Immature natural killer cell (primary cell): ENCODE data around the gene ANKS6. TPM values are rescaled to one million over a fixed set of nuclear protein-coding genes. Genes with fewer than 3 reads are reported as not detected.
A peak's percentile ranks its signal among the peaks of the same experiment; 100 is the strongest.

Source experiments
- DNase-seq, 3 donors: peaks; one replicate each; pipeline ENCODE4 v3.0.0; 2022; ENCODE audit warnings: mixed read lengths in 1 of 3
- H3K27ac Mint-ChIP-seq, 6 donors: one replicate each; pipeline ENCODE4 v1.8.0; 2020; ENCODE audit warnings: mixed read lengths in 6 of 6, mild to moderate bottlenecking in 5 of 6, inconsistent platforms in 4 of 6, moderate library complexity in 3 of 6
- H3K27me3 Mint-ChIP-seq, 3 donors: one replicate each; pipeline ENCODE4 v1.8.0; 2020 to 2021; ENCODE audit warnings: low read depth in 3 of 3, mild to moderate bottlenecking in 3 of 3, mixed read lengths in 3 of 3, moderate library complexity in 3 of 3, inconsistent platforms in 1 of 3
- H3K36me3 Mint-ChIP-seq, 3 donors: one replicate each; pipeline ENCODE4 v1.8.0; 2020; ENCODE audit warnings: mixed read lengths in 3 of 3, inconsistent platforms in 2 of 3, mild to moderate bottlenecking in 2 of 3
- H3K4me1 Mint-ChIP-seq, 2 donors: one replicate each; pipeline ENCODE4 v1.8.0; 2020; ENCODE audit warnings: inconsistent platforms in 2 of 2, mild to moderate bottlenecking in 2 of 2, mixed read lengths in 2 of 2, moderate library complexity in 1 of 2
- H3K4me3 Mint-ChIP-seq, 5 donors: one replicate each; pipeline ENCODE4 v1.8.0; 2020; ENCODE audit warnings: mild to moderate bottlenecking in 5 of 5, mixed read lengths in 5 of 5, inconsistent platforms in 3 of 5, moderate library complexity in 3 of 5
- H3K9me3 Mint-ChIP-seq, 6 donors: one replicate each; pipeline ENCODE4 v1.8.0; 2020; ENCODE audit warnings: mild to moderate bottlenecking in 6 of 6, mixed read lengths in 6 of 6, inconsistent platforms in 4 of 6, moderate library complexity in 3 of 6
- polyA plus RNA-seq, 3 donors: library from polyadenylated mRNA; unstranded; fragments of 300-500 nt; fragmentation: Illumina TruSeq; gene quantifications; one replicate each; pipeline ENCODE4 v1.2.3, GENCODE V29; 2021

The ANKS6 gene
- polyA plus RNA-seq, 3 donors from 2014 or later, result 2.6 to 3.7 (median 3.2) TPM

DNA sequence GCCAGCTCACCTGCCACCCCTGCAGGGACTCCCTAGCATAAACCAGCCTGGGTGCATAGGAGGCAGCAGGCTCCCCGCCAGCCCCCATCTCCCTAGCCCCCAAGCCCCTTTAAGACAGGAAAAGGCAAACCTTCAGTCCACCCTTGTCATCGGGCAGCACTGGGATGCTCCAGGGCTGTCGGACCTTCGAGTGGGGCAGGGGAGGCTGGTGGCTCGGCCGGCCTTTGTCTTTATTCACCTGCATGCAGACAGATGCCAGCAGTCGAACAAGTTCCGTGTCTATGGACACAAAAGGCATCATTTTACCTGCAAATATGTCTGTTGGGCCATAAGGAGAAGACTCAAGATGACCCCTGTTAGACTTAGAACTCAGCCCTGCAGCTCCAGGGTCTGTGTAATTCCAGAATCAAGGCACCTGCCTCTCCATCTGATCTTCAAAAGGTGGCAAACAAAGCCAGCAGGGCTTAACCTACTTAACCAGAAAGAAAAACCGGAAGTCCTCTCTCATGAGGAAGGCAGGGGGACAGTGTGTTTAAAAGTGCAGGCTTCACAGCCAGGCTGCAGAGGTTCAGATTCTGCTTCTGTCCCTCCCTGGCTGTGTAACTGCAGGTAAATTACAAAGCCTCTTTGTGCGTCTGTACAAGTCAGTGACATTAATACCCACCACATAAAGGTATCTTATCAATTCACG lies 16.2 kb downstream of the ANKS6 start:
- no peak for DNase-seq
- H3K9me3 Mint-ChIP-seq, result no peaks in the 10 kb centered on the region
- H3K4me3 Mint-ChIP-seq, result no peak overlapping the region
- H3K36me3 Mint-ChIP-seq, result peaks cover 4 to 6% (median 4%) of the 10 kb centered on the region in 3 donors
- peaks cover 0 to 2% (median 0%) of the 10 kb centered on the region in 3 donors for H3K27me3 Mint-ChIP-seq
- H3K4me1 Mint-ChIP-seq, result no peaks in the 10 kb centered on the region
- H3K27ac Mint-ChIP-seq, result no peak overlapping the region

DNA sequence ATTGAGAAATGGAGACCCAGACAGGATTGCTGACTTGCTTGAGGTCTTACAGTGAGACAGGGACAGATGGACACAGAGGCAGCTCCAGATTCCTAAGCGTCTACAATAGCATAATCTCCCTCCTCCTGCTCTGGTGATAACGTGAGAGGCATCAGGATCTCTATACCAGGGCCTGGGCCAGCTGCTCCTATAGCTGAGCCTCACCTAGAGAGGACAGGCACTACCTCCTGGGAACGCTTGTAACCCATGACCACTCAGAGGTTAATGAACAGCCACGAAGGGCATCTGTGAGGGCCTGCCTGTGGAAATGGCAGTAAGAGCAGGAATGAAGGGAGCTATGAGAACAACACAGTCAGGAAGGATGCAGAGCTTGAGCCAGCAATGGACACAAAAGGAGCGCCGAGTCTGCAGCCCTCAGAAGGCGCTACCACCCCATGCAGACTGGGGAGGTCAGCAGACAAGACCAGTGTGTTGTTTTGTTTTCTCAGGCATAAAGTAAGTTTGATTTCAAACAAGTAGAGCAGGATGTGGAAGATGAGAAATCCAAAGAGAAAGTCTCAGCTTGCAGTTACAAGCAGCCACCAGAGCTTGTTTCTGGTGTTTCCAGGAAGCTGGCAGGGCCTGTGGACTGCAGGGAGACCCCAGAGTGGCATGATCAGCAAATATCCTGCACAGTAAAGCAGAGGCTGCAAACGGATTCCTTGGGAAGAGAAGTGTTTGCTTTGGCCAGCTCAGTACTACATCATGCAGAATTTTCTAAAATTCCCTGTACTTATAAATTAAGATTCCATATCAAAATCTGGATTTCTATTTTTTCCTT lies 17.4 kb downstream of the ANKS6 start:
- Mint-ChIP-seq H3K4me3 (no peak overlapping the region), H3K27me3 (peaks cover 0 to 2% (median 0%) of the 10 kb centered on the region in 3 donors), H3K4me1 (no peaks in the 10 kb centered on the region), H3K9me3 (no peaks in the 10 kb centered on the region), H3K36me3 (peaks cover 4 to 6% (median 4%) of the 10 kb centered on the region in 3 donors), H3K27ac (no peak overlapping the region)
- no peak for DNase-seq

DNA sequence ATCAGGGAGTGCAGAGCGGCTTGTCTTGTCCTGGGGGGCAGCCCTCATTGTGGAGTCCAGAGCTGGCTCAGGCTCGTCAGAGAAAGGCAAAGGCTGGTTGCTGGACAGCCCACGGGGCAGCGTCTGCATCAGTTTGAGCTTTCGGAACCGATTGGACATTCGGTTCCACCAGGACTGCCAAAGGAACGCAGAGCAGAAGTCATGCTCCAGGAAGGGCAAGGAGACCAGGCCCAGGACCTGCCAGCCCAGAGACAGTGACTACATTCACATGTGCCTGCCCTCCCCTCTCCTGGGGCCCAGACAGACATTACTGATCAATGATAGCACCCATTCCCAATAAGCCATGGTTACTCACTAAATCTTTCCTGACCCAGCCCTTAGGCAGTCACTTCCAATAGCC lies 18.1 kb downstream of the ANKS6 start:
- Mint-ChIP-seq H3K4me3 (no peak overlapping the region), H3K36me3 (peaks cover 7 to 11% (median 8%) of the 10 kb centered on the region in 3 donors), H3K9me3 (no peaks in the 10 kb centered on the region), H3K27me3 (peaks cover 0 to 2% (median 0%) of the 10 kb centered on the region in 3 donors), H3K27ac (no peak overlapping the region), H3K4me1 (no peaks in the 10 kb centered on the region)
- DNase-seq, result no peak

DNA sequence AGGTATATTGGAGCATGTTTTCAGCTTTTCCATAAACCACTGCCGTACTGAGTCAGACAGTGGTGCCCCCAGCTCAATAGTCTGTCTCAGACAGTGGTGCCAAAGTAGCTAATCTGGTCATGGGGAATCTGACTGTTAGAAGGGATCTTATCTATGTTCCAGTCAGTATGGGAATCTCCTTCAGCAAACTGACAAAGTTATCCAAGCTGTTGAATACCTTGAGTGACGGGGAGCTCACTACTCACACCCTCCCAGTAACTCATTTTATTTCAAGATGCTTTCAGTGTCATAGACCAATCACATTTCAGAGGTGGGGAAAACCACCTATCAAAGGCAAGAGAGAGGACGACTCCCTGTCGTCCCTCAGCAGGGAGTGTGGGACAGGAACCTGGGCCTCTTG lies 18.7 kb downstream of the ANKS6 start:
- DNase-seq, result no peak
- Mint-ChIP-seq H3K36me3 (peaks cover 9 to 18% (median 13%) of the 10 kb centered on the region in 3 donors), H3K4me1 (no peaks in the 10 kb centered on the region), H3K9me3 (no peaks in the 10 kb centered on the region), H3K27ac (no peak overlapping the region), H3K4me3 (no peak overlapping the region), H3K27me3 (peaks cover 0 to 2% (median 2%) of the 10 kb centered on the region in 3 donors)

DNA sequence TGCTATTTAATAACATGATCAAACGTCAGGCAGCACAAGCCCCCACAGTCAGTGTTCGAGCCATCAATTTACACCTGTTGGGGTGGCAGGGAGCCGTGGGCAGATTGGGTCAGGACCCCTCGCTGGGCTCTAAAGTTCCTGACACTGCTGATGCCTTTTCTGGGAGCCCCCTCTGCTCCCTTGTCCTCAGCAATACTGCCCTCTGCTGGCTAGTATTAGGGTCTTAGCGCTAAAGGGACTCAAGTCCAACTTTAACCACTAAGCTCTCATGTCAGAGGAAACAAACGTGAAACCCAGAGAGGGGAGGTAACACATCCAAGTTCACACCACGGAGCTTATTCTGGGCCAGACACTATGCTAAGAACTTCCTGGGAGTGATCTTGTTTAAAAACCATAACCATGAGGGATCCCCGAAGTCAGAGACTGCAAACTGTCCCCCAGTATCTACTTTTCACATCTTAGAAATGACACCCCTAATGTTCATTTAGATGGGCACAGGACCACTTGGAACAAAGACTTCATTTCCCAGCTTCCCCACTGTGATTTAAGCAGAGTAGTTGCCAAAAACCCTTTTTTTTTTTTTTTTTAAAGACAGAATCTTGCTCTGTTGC lies 20.4 kb downstream of the ANKS6 start:
- Mint-ChIP-seq H3K27me3 (peaks cover 0 to 2% (median 0%) of the 10 kb centered on the region in 3 donors), H3K27ac (no peak overlapping the region), H3K4me1 (no peaks in the 10 kb centered on the region), H3K4me3 (no peak overlapping the region), H3K36me3 (peaks cover 13 to 24% (median 14%) of the 10 kb centered on the region in 3 donors), H3K9me3 (no peaks in the 10 kb centered on the region)
- peak; percentile 12 to 28 (median 25) for DNase-seq

DNA sequence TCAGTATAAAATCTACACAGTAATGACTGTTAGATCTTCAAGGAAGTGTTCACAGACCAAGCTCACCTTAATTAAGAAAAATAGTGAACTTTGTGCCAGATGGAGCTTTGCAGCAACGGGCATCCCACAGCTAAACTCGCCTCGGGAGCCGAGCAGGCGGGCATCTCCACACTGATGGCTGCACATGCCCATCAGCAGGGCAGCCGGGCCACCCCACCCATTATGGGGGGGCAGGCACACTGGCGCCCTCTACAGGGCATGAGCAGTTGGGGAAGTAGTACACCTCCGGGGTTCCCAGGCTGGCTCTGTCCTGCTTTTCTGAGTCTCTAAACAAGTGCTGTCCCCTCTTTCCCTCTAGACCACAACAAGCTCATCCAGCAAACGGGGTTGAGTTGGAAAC lies 21.6 kb downstream of the ANKS6 start:
- no peak overlapping the region for H3K27ac Mint-ChIP-seq
- no peak overlapping the region for H3K4me3 Mint-ChIP-seq
- peaks cover 0 to 2% (median 0%) of the 10 kb centered on the region in 3 donors for H3K27me3 Mint-ChIP-seq
- H3K36me3 Mint-ChIP-seq, result peaks cover 14 to 34% (median 22%) of the 10 kb centered on the region in 3 donors
- H3K4me1 Mint-ChIP-seq, result no peaks in the 10 kb centered on the region
- no peaks in the 10 kb centered on the region for H3K9me3 Mint-ChIP-seq
- peak in 1 of 3 donors; percentile 11 for DNase-seq

DNA sequence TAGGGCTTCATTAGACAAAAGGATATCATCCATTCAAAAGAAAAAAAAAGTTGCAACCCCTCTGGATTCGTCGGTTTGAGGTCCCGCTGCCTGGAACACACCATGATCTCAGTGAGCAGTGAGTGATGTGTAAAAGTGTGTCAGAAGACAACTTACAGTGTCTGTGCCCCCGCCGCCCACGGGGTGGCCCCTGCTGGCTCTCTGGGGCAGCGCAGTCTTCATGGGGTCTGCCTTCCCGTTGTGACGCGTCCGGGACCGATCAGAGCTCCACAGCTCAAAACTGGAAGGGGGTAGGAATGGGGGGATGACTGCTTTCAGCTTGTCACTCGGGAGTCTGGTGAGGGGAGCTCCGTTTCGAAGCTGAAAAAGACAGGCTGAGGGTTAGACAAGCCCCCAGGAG lies 22.6 kb downstream of the ANKS6 start:
- Mint-ChIP-seq H3K4me3 (no peak overlapping the region), H3K36me3 (peaks cover 14 to 31% (median 22%) of the 10 kb centered on the region in 3 donors), H3K27ac (no peak overlapping the region), H3K27me3 (peaks cover 0 to 2% (median 0%) of the 10 kb centered on the region in 3 donors), H3K4me1 (no peaks in the 10 kb centered on the region), H3K9me3 (no peaks in the 10 kb centered on the region)
- no peak for DNase-seq

DNA sequence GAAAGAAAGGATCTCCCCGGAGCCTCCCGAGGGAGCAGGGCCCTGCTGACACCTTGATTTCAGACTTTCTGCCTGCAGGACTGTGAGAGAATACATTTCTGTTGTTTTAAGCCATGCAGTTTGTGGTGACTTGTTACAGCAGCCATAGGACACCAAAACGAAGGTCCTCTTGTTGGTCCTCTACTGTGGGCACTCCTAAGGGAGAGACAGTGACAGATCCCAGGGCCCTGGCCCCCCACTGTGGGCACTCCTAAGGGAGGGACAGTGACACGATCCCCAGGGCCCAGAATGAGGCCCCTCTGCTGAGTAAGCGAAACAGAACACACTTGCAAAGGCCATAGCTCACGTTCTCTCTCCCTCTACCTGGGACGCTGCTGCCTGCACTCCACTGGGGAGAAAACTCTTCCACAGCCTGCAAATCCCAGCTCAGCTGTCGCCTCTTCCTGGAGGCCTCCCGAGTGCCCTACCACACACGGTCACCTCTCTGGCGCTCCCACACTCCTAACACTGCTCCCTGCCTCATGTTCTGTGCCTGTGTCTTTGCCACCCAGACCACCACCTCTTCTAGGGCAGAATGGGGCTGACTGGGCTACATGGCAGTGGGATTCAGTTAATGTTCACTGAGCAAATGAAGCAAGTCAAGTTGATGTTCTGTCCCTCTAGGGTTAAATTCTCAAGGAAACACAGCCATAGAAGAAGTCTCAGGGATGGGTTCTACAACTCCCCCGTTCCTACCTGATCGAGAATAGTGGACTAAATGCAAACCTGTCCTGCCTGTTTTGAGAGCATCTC lies 23.8 kb downstream of the ANKS6 start:
- no peak overlapping the region for H3K4me3 Mint-ChIP-seq
- H3K4me1 Mint-ChIP-seq, result no peaks in the 10 kb centered on the region
- H3K36me3 Mint-ChIP-seq, result peaks cover 14 to 31% (median 22%) of the 10 kb centered on the region in 3 donors
- H3K9me3 Mint-ChIP-seq, result no peaks in the 10 kb centered on the region
- H3K27ac Mint-ChIP-seq, result no peak overlapping the region
- no peak for DNase-seq
- peaks cover 0 to 2% (median 0%) of the 10 kb centered on the region in 3 donors for H3K27me3 Mint-ChIP-seq

DNA sequence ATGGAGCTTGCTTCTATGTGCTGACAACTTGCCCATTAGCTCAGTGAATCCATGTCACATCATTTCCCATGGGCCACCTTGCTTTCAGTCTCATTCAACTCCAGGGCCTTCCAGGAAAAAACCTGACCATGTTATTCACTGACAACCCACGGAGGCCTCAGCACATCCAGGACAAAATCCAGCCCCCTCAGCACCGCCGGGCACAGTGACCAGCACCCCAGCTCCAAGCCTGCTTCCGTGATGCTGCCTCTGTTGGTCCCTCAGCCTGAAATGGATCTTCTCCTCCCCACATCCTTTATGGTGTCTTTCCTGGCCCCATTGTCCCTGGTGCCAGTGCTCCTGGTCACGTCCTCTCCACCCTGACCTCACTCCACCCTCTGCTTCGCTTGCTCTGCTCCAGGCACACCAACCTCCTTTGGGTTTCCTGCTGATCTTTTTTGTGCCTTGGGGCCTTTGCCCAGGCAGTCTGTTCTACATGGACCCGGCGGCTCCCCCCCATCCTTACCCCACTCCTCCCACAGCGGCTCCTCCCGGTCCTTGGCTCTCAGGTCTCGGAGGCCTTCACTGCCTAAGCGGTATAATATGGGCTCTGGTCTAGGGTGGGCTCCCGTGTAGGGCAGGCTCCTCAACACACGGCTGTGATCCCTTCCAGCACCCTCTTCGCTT lies 25.0 kb downstream of the ANKS6 start:
- Mint-ChIP-seq H3K9me3 (no peaks in the 10 kb centered on the region), H3K27me3 (peaks cover 0 to 2% (median 0%) of the 10 kb centered on the region in 3 donors), H3K4me3 (no peak overlapping the region), H3K4me1 (no peaks in the 10 kb centered on the region), H3K27ac (no peak overlapping the region), H3K36me3 (peaks cover 19 to 36% (median 22%) of the 10 kb centered on the region in 3 donors)
- no peak for DNase-seq

DNA sequence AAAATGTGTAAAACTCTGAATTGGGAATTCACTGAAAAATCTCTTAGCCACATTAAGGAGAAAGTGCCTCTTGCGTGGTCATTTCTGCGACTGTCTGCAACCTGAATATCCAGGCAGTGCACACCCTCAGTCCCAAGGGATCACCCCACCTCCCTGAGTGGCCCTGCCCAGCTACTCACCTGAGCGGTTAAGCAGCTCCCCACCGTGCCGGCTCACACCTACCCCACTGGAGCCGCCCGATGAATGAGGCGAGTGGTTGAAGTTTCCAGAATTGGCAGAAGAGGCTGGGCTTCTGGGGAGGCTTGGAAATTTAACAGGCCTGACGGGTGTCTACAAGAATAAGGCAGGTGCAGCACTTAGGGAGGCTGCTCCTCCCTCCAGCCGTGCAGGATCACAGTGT lies 25.6 kb downstream of the ANKS6 start:
- Mint-ChIP-seq H3K27ac (no peak overlapping the region), H3K9me3 (no peaks in the 10 kb centered on the region), H3K4me1 (no peaks in the 10 kb centered on the region), H3K36me3 (peaks cover 21 to 36% (median 22%) of the 10 kb centered on the region in 3 donors), H3K4me3 (no peak overlapping the region), H3K27me3 (peaks cover 0 to 2% (median 0%) of the 10 kb centered on the region in 3 donors)
- no peak for DNase-seq

DNA sequence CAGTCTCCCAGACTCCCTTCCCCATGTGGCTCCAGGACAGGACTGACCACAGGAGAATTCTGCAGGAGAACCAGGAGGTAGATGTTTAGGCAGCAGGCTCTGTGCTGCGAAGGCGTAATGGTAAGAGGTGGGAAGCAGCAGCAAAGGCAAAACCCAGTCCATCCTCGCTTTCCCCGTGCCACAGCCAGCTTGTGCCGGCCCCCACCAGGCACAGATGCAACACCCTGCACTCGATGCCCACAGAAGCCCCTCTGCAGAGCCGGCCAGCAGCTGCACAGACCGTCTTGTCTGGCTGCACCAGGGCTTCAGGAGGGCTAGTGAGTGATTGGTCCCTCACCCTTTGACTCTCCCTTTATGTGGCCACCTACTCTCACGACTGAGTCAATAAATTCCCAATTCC lies 28.0 kb downstream of the ANKS6 start:
- Mint-ChIP-seq H3K4me3 (no peak overlapping the region), H3K27me3 (peaks cover 0 to 2% (median 0%) of the 10 kb centered on the region in 3 donors), H3K4me1 (no peaks in the 10 kb centered on the region), H3K9me3 (no peaks in the 10 kb centered on the region), H3K36me3 (peaks cover 19 to 36% (median 19%) of the 10 kb centered on the region in 3 donors), H3K27ac (peak overlapping the region in 1 of 6 donors; percentile 34)
- DNase-seq, result no peak

DNA sequence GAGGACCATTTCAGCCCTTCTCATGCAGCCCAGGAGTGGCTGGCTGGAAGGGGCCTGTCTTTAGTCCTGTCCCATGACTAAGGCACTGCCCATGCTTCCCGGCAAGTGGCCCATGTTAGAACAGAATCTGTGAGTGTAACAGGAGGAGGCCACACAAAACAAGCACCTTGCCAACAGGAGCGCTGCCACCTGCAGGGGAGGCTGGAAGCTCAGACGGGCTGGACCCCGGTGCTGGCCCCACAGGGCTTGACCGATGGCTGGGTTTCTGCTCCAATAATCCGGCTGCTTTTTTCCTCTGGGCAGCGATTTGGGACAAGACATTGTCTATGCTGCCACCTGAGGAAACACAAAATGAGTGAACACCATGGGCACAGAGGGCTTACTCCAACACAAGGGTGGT lies 28.4 kb downstream of the ANKS6 start:
- Mint-ChIP-seq H3K4me1 (no peaks in the 10 kb centered on the region), H3K4me3 (no peak overlapping the region), H3K27ac (peak overlapping the region in 1 of 6 donors; percentile 34), H3K9me3 (no peaks in the 10 kb centered on the region), H3K27me3 (peaks cover 0 to 2% (median 0%) of the 10 kb centered on the region in 3 donors), H3K36me3 (peaks cover 14 to 35% (median 17%) of the 10 kb centered on the region in 3 donors)
- DNase-seq, result no peak

DNA sequence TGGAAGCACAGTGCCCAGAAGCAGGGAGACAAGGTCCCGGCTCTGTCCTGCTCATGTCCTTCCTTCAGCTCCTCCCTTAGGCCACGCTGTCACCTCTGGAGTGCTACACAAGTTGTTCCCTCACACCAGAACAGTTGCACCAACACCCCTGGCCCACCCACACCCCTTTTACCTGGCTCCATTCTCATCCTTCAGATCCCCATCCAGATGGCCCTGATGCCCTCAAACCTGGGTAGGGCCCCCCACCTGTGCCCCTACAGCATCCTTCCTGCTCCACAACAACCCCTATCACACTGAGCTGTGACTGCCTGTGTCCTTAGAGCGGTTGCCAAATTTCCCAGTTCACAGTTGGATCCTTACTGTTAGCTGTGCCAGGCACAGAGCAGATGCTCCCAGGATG lies 29.2 kb downstream of the ANKS6 start:
- H3K9me3 Mint-ChIP-seq, result no peaks in the 10 kb centered on the region
- peak overlapping the region in 1 of 6 donors; percentile 20 for H3K27ac Mint-ChIP-seq
- no peak for DNase-seq
- H3K4me3 Mint-ChIP-seq, result no peak overlapping the region
- H3K4me1 Mint-ChIP-seq, result no peaks in the 10 kb centered on the region
- peaks cover 11 to 31% (median 17%) of the 10 kb centered on the region in 3 donors for H3K36me3 Mint-ChIP-seq
- no peaks in the 10 kb centered on the region for H3K27me3 Mint-ChIP-seq
